ENCODE results near the gene RANBP3.

Gene RANBP3

GRCh38 chr19:5913739-5914357, 64.1 kb downstream of the RANBP3 start, which contains the start of gene CAPS:
Gene CAPS (plus strand): TSS chr19:5914254. CDS start chr19:5914407, 153 bp downstream.
- TF ChIP-seq TSHZ2 (CRISPR knock-in tag; IDR thresholded peaks at IDR 0.05) (no peak), ESRRG (CRISPR knock-in tag; IDR thresholded peaks at IDR 0.05) (no peak), ZFP3 (CRISPR knock-in tag; IDR thresholded peaks at IDR 0.05) (no peak), TCF4 (CRISPR knock-in tag; IDR thresholded peaks at IDR 0.05; ENCODE audit: borderline replicate concordance) (no peak), ZNF70 (CRISPR knock-in tag; IDR thresholded peaks at IDR 0.05) (no peak), CREB5 (CRISPR knock-in tag; IDR thresholded peaks at IDR 0.05; ENCODE audit: low read depth) (no peak)
- ATAC-seq: peak; percentile 67

GRCh38 chr19:5911366-5911765, 66.6 kb downstream of the RANBP3 start:
- no peak for TF ChIP-seq ZNF70 (CRISPR knock-in tag; IDR thresholded peaks at IDR 0.05)
- no peak for TF ChIP-seq TCF4 (CRISPR knock-in tag; IDR thresholded peaks at IDR 0.05; ENCODE audit: borderline replicate concordance)

GRCh38 chr19:5910638-5910907, 67.4 kb downstream of the RANBP3 start:
- ATAC-seq: no peak
- TF ChIP-seq ZNF70 (CRISPR knock-in tag; IDR thresholded peaks at IDR 0.05): no peak
- no peak for TF ChIP-seq ESRRG (CRISPR knock-in tag; IDR thresholded peaks at IDR 0.05)
- no peak for TF ChIP-seq TCF4 (CRISPR knock-in tag; IDR thresholded peaks at IDR 0.05; ENCODE audit: borderline replicate concordance)
- no peak for TF ChIP-seq CSDC2 (CRISPR knock-in tag; IDR thresholded peaks at IDR 0.05)
- no peak for TF ChIP-seq ZC3H10 (CRISPR knock-in tag; IDR thresholded peaks at IDR 0.05)
- TF ChIP-seq PPARA (CRISPR knock-in tag; IDR thresholded peaks at IDR 0.05; ENCODE audit: borderline replicate concordance): no peak
- no peak for TF ChIP-seq GLIS3 (CRISPR knock-in tag; IDR thresholded peaks at IDR 0.05)
- TF ChIP-seq ZFP30 (CRISPR knock-in tag; IDR thresholded peaks at IDR 0.05): no peak
- no peak for TF ChIP-seq OSR1 (CRISPR knock-in tag; IDR thresholded peaks at IDR 0.05)
- TF ChIP-seq ARNTL (CRISPR knock-in tag; IDR thresholded peaks at IDR 0.05; ENCODE audit: borderline replicate concordance, low read depth): no peak
- no peak for TF ChIP-seq ZFP3 (CRISPR knock-in tag; IDR thresholded peaks at IDR 0.05)
- no peak for TF ChIP-seq POU6F1 (CRISPR knock-in tag; IDR thresholded peaks at IDR 0.05; ENCODE audit: borderline replicate concordance, low read depth)

More at GRCh38 chr19:5911366-5911765, 66.6 kb downstream of the RANBP3 start:
- no peak for ATAC-seq

GRCh38 chr19:5908773-5909442, 69.0 kb downstream of the RANBP3 start:
- no peak for ATAC-seq
- TF ChIP-seq TOX (CRISPR knock-in tag; IDR thresholded peaks at IDR 0.05; ENCODE audit: borderline replicate concordance): no peak
- TF ChIP-seq RARB (CRISPR knock-in tag; IDR thresholded peaks at IDR 0.05): no peak
- no peak for TF ChIP-seq ARNTL (CRISPR knock-in tag; IDR thresholded peaks at IDR 0.05; ENCODE audit: borderline replicate concordance, low read depth)
- TF ChIP-seq CSRNP3 (CRISPR knock-in tag; IDR thresholded peaks at IDR 0.05): no peak
- TF ChIP-seq BACH2 (CRISPR knock-in tag; IDR thresholded peaks at IDR 0.05; ENCODE audit: borderline replicate concordance): no peak
- no peak for TF ChIP-seq GLIS3 (CRISPR knock-in tag; IDR thresholded peaks at IDR 0.05)

GRCh38 chr19:5907241-5907640, 70.7 kb downstream of the RANBP3 start:
- ATAC-seq: no peak
- TF ChIP-seq ZC3H10 (CRISPR knock-in tag; IDR thresholded peaks at IDR 0.05): no peak
- no peak for TF ChIP-seq ZNF565 (CRISPR knock-in tag; conservative IDR thresholded peaks at IDR 0.05; ENCODE audit: low read depth)
- no peak for TF ChIP-seq ZNF70 (CRISPR knock-in tag; IDR thresholded peaks at IDR 0.05)
- TF ChIP-seq CREB5 (CRISPR knock-in tag; IDR thresholded peaks at IDR 0.05; ENCODE audit: low read depth): no peak

Data from SK-N-SH treated with all-trans-retinoic acid at 6 μM for 48 hours (cell line).